ENCODE results near the gene NOXA1. TPM values are rescaled to one million over a fixed set of nuclear protein-coding genes. Genes with fewer than 3 reads are reported as not detected.

Gene NOXA1
- total RNA-seq, 4 donors from 2014 or later, result 19.7 to 53.9 (median 40.8) TPM

GRCh38 chr9:137433349-137433915 is 10.2 kb downstream of the NOXA1 start:
- in situ Hi-C loops (cut with MboI; ENCODE audit: low pct_ligation_motif_present in 1 of 4, low pct_unique_long_range_greater_than_20kb in 1 of 4, low sequenced_read_pairs in 3 of 4), result no loop called here

GRCh38 chr9:137433916-137434431 is 10.8 kb downstream of the NOXA1 start:
- TF ChIP-seq POLR2A (IDR thresholded peaks at IDR 0.05) (no peak), EP300 (IDR thresholded peaks at IDR 0.05; ENCODE audit: low read depth) (no peak), POLR2AphosphoS5 (IDR thresholded peaks at IDR 0.05) (no peak), CTCF (IDR thresholded peaks at IDR 0.05) (no peak)
- Histone ChIP-seq H3K4me1 (peaks cover 12 to 36% (median 33%) of the 10 kb centered on the region in 4 donors), H3K27me3 (peaks cover 5% of the 10 kb centered on the region), H3K4me3 (no peak overlapping the region), H3K27ac (no peak overlapping the region), H3K9me3 (no peaks in the 10 kb centered on the region), H3K36me3 (no peaks in the 10 kb centered on the region)
- in situ Hi-C loops (cut with MboI; ENCODE audit: low pct_ligation_motif_present in 1 of 4, low pct_unique_long_range_greater_than_20kb in 1 of 4, low sequenced_read_pairs in 3 of 4), result no loop called here
- intact Hi-C loops (cut with DNase I; ENCODE audit: low total_unique reads), result no loop called here
- DNase-seq, result no peak
- 84% methylated on average over 26 of the region's 26 CpGs; no CpG with 5 or more reads in 1 of the 2 donors for WGBS, 2 donors (ENCODE audit: low coverage in 1 of 2)

More at GRCh38 chr9:137433349-137433915, 10.2 kb downstream of the NOXA1 start:
- 88% methylated on average over 13 of the region's 19 CpGs; no CpG with 5 or more reads in 1 of the 2 donors for WGBS, 2 donors (ENCODE audit: low coverage in 1 of 2)
- Histone ChIP-seq H3K4me1 (peaks cover 12 to 39% (median 33%) of the 10 kb centered on the region in 4 donors), H3K27me3 (no peaks in the 10 kb centered on the region), H3K27ac (no peak overlapping the region), H3K36me3 (no peaks in the 10 kb centered on the region), H3K4me3 (no peak overlapping the region), H3K9me3 (no peaks in the 10 kb centered on the region)
- intact Hi-C loops (cut with DNase I; ENCODE audit: low total_unique reads), result no loop called here
- no peak for DNase-seq
- no peak for TF ChIP-seq EP300 (IDR thresholded peaks at IDR 0.05; ENCODE audit: low read depth)
- TF ChIP-seq CTCF (IDR thresholded peaks at IDR 0.05), result no peak
- TF ChIP-seq POLR2A (IDR thresholded peaks at IDR 0.05), result no peak
- TF ChIP-seq POLR2AphosphoS5 (IDR thresholded peaks at IDR 0.05), result no peak

- no peaks in the 10 kb centered on the region for H3K36me3 ChIP-seq
- H3K27ac ChIP-seq, result no peak overlapping the region
- H3K4me3 ChIP-seq, result no peak overlapping the region
- TF ChIP-seq POLR2AphosphoS5 (IDR thresholded peaks at IDR 0.05) (peak in 1 of 3 donors; percentile 35), POLR2A (IDR thresholded peaks at IDR 0.05) (no peak), CTCF (IDR thresholded peaks at IDR 0.05) (no peak), EP300 (IDR thresholded peaks at IDR 0.05; ENCODE audit: low read depth) (no peak)
- WGBS, 2 donors (ENCODE audit: low coverage in 1 of 2), result 66% methylated on average over 29 of the region's 43 CpGs; no CpG with 5 or more reads in 1 of the 2 donors
- no peak for DNase-seq
- H3K9me3 ChIP-seq, result no peaks in the 10 kb centered on the region
- in situ Hi-C loops (cut with MboI; ENCODE audit: low pct_ligation_motif_present in 1 of 4, low pct_unique_long_range_greater_than_20kb in 1 of 4, low sequenced_read_pairs in 3 of 4), result no loop called here
- peaks cover 6% of the 10 kb centered on the region for H3K27me3 ChIP-seq
- intact Hi-C loops (cut with DNase I; ENCODE audit: low total_unique reads), result no loop called here
- H3K4me1 ChIP-seq, result peaks cover 12 to 36% (median 33%) of the 10 kb centered on the region in 4 donors
These were observed 11.5 kb downstream of the NOXA1 start for GRCh38 chr9:137434498-137435380.

GRCh38 chr9:137435381-137435891 is 12.2 kb downstream of the NOXA1 start:
- intact Hi-C loops (cut with DNase I; ENCODE audit: low total_unique reads), result no loop called here
- in situ Hi-C loops (cut with MboI; ENCODE audit: low pct_ligation_motif_present in 1 of 4, low pct_unique_long_range_greater_than_20kb in 1 of 4, low sequenced_read_pairs in 3 of 4), result no loop called here
- H3K27ac ChIP-seq, result peak overlapping the region in 2 of 4 donors; percentile 37 to 71
- peaks cover 6% of the 10 kb centered on the region for H3K27me3 ChIP-seq
- WGBS, 2 donors (ENCODE audit: low coverage in 1 of 2), result 36% methylated on average over 9 of the region's 20 CpGs; no CpG with 5 or more reads in 1 of the 2 donors
- no peaks in the 10 kb centered on the region for H3K9me3 ChIP-seq
- no peak for TF ChIP-seq EP300 (IDR thresholded peaks at IDR 0.05; ENCODE audit: low read depth)
- TF ChIP-seq CTCF (IDR thresholded peaks at IDR 0.05), result no peak
- TF ChIP-seq POLR2A (IDR thresholded peaks at IDR 0.05), result no peak
- H3K36me3 ChIP-seq, result no peaks in the 10 kb centered on the region
- no peak for DNase-seq
- H3K4me3 ChIP-seq, result peak overlapping the region in 2 of 4 donors; percentile 6 to 17
- peaks cover 12 to 32% (median 29%) of the 10 kb centered on the region in 4 donors for H3K4me1 ChIP-seq

All from transverse colon (tissue), 4 donors.